ENCODE data around the gene SKI. TPM values are rescaled to one million over a fixed set of nuclear protein-coding genes. Genes with fewer than 3 reads are reported as not detected.

Gene SKI
- total RNA-seq, 1 donor from 2014 or later = 110 TPM

DNA sequence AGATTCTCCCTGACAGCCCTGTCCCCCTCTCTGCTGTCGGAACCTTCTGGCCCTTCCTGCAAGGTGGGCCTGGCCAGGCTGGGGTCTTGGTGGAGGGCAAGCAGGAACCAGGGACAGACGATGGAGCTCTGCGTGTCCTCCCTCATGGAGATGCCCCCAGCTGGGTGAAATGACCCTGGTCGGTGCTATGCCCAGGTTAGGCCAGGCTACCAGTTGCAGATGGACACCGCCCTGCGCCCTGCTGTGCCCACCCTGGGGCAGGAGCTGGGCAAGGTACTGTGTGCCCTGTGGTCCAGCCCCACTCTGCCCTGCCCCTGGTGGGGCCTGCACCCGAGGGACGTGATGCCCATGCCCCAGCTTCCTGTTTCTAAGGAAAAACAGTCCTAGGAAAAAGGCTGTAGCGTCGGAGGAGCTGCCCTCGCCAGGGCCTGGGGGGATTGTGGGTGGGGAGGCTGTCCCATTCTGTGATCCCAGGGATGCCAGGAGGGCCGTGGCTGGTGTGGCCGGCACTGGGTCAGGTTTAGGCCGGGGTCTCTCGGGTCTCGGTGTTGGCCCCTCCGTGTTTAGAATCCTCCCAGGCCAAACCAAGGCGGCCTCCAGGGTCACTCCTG, 85.6 kb downstream of the SKI start:
- TF ChIP-seq, protein P1, sequence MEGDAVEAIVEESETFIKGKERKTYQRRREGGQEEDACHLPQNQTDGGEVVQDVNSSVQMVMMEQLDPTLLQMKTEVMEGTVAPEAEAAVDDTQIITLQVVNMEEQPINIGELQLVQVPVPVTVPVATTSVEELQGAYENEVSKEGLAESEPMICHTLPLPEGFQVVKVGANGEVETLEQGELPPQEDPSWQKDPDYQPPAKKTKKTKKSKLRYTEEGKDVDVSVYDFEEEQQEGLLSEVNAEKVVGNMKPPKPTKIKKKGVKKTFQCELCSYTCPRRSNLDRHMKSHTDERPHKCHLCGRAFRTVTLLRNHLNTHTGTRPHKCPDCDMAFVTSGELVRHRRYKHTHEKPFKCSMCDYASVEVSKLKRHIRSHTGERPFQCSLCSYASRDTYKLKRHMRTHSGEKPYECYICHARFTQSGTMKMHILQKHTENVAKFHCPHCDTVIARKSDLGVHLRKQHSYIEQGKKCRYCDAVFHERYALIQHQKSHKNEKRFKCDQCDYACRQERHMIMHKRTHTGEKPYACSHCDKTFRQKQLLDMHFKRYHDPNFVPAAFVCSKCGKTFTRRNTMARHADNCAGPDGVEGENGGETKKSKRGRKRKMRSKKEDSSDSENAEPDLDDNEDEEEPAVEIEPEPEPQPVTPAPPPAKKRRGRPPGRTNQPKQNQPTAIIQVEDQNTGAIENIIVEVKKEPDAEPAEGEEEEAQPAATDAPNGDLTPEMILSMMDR (IDR thresholded peaks at IDR 0.05; ENCODE audit: unreplicated experiment) = no peak
- no peaks in the 10 kb centered on the region for H3K27me3 Mint-ChIP-seq (ENCODE audit: low read depth)
- H3K4me1 Mint-ChIP-seq = peaks cover 20% of the 10 kb centered on the region
- DNase-seq (ENCODE audit: low spot score in 2 of 2, unreplicated experiment in 2 of 2) = no peak
- H3K27ac Mint-ChIP-seq = peak overlapping the region; percentile 72
- peaks cover 1% of the 10 kb centered on the region for H3K36me3 Mint-ChIP-seq
- no peaks in the 10 kb centered on the region for H3K9me3 Mint-ChIP-seq
- H3K4me3 Mint-ChIP-seq = peak overlapping the region; percentile 30

DNA sequence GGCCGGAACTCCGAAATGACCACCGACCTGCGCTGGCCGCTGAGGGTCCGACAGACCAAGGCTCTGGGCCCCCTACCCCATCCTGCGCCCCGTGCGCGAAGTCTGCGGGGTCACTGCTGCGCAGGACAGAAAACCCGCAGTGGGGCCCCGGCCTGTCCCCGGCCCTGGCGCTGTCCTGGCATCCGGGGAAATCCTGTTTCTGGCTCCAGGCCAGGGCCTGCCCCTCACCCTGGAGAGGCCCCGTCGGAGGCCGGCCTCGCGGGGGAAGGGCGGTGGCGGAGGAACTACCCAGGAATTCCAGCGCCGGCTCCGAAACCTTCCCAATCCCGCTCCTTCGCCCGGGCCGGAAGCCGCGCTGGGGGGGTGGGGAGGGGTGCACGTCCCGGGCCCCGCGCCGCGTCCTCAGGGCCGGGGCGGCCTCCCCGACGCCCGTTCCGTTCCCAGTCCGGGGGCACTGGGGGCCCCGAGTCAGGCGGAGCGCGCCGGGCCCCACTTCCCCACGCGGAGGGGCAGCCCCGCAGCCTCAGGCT, 86.2 kb downstream of the SKI start:
- H3K9me3 Mint-ChIP-seq = no peaks in the 10 kb centered on the region
- H3K27ac Mint-ChIP-seq = peak overlapping the region; percentile 72
- H3K4me3 Mint-ChIP-seq = peak overlapping the region; percentile 30
- peak; percentile 76 to 87 for DNase-seq (ENCODE audit: low spot score in 2 of 2, unreplicated experiment in 2 of 2)
- H3K4me1 Mint-ChIP-seq = peaks cover 24% of the 10 kb centered on the region
- no peaks in the 10 kb centered on the region for H3K27me3 Mint-ChIP-seq (ENCODE audit: low read depth)
- TF ChIP-seq, protein P1 (IDR thresholded peaks at IDR 0.05; ENCODE audit: unreplicated experiment) = no peak
- no peaks in the 10 kb centered on the region for H3K36me3 Mint-ChIP-seq

DNA sequence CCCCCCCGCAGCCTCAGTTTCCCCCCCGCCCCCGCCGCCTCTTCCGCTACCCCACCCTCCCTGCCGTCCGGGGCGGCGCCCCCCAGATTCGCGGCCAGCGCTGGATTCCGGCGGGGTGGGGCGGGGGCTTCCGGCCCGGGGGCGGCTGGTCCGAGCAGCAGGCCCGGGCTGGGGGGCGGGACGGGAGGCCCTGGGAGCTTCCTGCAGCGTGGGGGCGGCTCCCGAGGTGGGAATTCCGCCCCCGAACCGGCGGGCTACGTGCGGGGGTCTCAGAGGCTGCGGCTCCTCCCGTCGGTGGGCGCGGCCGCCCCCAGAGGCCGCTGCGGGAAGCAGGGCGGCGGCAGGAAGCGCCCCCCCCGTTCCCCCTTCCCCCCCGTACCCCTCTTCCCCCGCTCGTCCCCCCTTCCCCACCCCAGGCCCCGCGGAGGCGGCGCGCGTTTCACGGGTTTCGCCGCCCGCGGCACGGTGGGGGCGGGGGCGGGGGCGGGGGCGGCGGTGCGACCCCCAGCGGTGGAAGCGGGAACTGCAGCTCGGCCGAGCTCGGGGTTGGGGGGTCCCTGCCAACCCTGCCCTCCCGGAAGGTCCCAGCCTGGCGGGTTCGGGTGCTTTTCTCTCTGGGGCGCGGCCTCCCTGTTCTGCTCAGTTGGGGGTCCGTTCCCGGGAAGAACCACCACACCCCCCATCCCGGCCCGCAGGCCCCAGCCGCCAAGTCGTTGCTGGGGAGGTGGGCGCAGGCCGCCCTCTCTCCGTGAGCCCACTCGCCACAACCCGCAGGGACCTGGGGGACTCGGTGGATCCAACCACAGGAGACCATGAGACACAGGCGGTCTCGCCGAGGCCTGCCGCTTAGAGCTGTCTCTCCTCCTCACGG, 86.9 kb downstream of the SKI start:
- no peaks in the 10 kb centered on the region for H3K36me3 Mint-ChIP-seq
- H3K4me3 Mint-ChIP-seq = peak overlapping the region; percentile 60
- peak; percentile 69 to 79 for DNase-seq (ENCODE audit: low spot score in 2 of 2, unreplicated experiment in 2 of 2)
- no peaks in the 10 kb centered on the region for H3K9me3 Mint-ChIP-seq
- H3K4me1 Mint-ChIP-seq = peaks cover 26% of the 10 kb centered on the region
- H3K27ac Mint-ChIP-seq = peak overlapping the region; percentile 96
- TF ChIP-seq, protein P1 (IDR thresholded peaks at IDR 0.05; ENCODE audit: unreplicated experiment) = peak; percentile 100
- H3K27me3 Mint-ChIP-seq (ENCODE audit: low read depth) = no peaks in the 10 kb centered on the region

DNA sequence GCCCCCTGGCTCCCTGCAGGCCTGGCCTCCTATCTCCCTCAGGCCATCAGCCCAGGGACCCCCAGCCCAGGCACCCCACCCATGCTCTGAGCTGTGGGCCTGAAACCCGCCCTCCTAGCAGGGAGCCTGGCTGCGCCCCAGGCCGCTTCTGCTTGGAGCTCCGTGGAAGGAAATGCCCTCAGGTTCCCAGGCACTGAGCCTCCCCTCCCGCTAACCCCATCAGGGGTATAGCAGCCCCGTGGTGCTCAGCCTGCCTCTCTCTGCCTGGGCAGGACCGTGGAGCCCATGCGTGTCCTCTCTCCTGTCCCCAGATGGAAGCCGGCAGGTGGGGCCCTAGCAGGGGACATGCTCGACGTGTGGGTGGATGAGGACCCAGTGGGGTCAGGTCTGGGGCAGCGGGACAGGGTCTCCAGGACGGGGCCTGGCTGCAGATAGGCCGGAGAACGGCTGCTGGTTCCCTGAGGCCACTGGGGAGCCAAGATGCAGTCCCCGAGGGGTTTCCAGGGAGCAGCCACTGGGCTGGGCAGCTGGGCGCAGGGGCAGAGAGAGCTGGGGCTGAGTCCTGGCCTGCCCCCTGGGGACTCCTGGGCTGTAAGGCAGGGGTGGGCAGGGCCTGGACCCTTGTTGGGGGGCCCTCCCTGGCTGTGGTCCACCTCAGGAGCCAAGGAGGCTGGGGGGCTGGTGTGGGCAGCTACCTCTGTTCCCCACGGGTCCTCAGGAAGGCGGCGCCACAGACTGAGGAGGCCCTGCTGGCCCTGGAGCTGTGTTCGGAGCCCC, 87.7 kb downstream of the SKI start:
- TF ChIP-seq, protein P1 (IDR thresholded peaks at IDR 0.05; ENCODE audit: unreplicated experiment) = no peak
- no peaks in the 10 kb centered on the region for H3K9me3 Mint-ChIP-seq
- peaks cover 32% of the 10 kb centered on the region for H3K4me1 Mint-ChIP-seq
- peak overlapping the region; percentile 60 for H3K4me3 Mint-ChIP-seq
- H3K27me3 Mint-ChIP-seq (ENCODE audit: low read depth) = no peaks in the 10 kb centered on the region
- no peaks in the 10 kb centered on the region for H3K36me3 Mint-ChIP-seq
- DNase-seq (ENCODE audit: low spot score in 2 of 2, unreplicated experiment in 2 of 2) = no peak
- H3K27ac Mint-ChIP-seq = peak overlapping the region; percentile 96

DNA sequence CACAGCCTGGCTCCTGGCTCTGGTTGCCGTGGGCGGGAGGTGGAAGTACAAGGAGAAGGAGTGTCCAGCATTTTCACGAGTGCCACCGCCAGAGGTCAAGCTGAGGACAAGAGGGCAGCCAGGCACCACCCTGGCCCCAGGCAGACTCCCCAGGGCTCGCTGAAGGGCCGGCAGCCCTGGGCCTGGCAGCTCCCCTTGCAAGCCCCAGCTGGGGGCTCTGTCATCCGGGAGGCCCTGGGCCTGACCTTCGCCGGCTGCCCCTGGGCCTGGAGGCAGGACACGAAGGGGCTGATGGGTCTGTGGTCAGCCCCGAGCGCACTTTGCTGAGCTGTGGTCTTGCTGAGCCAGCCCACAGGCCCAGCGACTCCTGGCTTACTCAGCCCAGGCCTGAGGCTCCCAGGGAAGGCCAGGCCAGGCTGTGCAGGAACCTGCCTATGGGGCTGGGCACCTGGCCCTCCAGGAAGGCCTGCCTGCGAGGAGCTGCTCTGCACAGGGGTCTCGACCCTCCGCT, 88.4 kb downstream of the SKI start:
- Mint-ChIP-seq H3K36me3 (no peaks in the 10 kb centered on the region), H3K9me3 (no peaks in the 10 kb centered on the region), H3K27me3 (ENCODE audit: low read depth) (no peaks in the 10 kb centered on the region), H3K4me1 (peaks cover 36% of the 10 kb centered on the region), H3K4me3 (peak overlapping the region; percentile 60), H3K27ac (peak overlapping the region; percentile 95)
- TF ChIP-seq, protein P1 (IDR thresholded peaks at IDR 0.05; ENCODE audit: unreplicated experiment) = no peak
- no peak for DNase-seq (ENCODE audit: low spot score in 2 of 2, unreplicated experiment in 2 of 2)
